CD8-positive, alpha-beta memory T cell (primary cell): ENCODE measurements around the gene XPR1. TPM values are rescaled to one million over a fixed set of nuclear protein-coding genes. Genes with fewer than 3 reads are reported as not detected.

ENCODE experiments used
- CTCF ChIA-PET: fragments of 350-600 bp; sonication (Branson Sonifier 250); formaldehyde crosslinking; loops from one replicate; lab custom pipeline; 2021; ENCODE audit warnings: antibody characterized with exemption; lab: Charles Lee
- POLR2A ChIA-PET: fragments of 350-600 bp; sonication (Branson Sonifier 250); formaldehyde crosslinking; loops from one replicate; lab custom pipeline; 2021; ENCODE audit warnings: antibody characterized with exemption; lab: Charles Lee
- DNase-seq, 5 donors: peaks; one replicate each; pipeline versions ENCODE4 v3.0.0 to v3.0.0-alpha.2; 2020 to 2022; ENCODE audit warnings: mixed read lengths in 1 of 5
- H3K27ac ChIP-seq: one replicate; pipeline ENCODE4 v1.7.0; 2013; ENCODE audit warnings: low read depth, mild to moderate bottlenecking, low read length, moderate library complexity
- H3K27me3 ChIP-seq: 2 replicates; pipeline ENCODE4 v1.7.0; 2013; ENCODE audit warnings: low read length, mild to moderate bottlenecking; ENCODE audit not compliant: insufficient read depth, poor library complexity, severe bottlenecking
- H3K36me3 ChIP-seq: 2 replicates; pipeline ENCODE4 v1.7.0; 2013; ENCODE audit warnings: mild to moderate bottlenecking, low read length, moderate library complexity; ENCODE audit not compliant: insufficient read depth
- H3K4me1 ChIP-seq: 2 replicates; pipeline ENCODE4 v1.7.0; 2013; ENCODE audit warnings: mild to moderate bottlenecking, low read length, moderate library complexity; ENCODE audit not compliant: insufficient read depth
- H3K4me3 ChIP-seq: 2 replicates; pipeline ENCODE4 v1.7.0; 2013; ENCODE audit warnings: mild to moderate bottlenecking, low read length
- H3K9me3 ChIP-seq: 2 replicates; pipeline ENCODE4 v1.7.0; 2013; ENCODE audit warnings: mild to moderate bottlenecking, low read length
- H3K27ac Mint-ChIP-seq, 8 donors: one replicate each; pipeline ENCODE4 v1.8.0; 2020 to 2021; ENCODE audit warnings: mixed read lengths in 8 of 8, mild to moderate bottlenecking in 6 of 8, inconsistent platforms in 3 of 8, moderate library complexity in 3 of 8
- H3K27me3 Mint-ChIP-seq, 2 donors: one replicate each; pipeline ENCODE4 v1.8.0; 2020 to 2021; ENCODE audit warnings: mixed read lengths in 2 of 2, mild to moderate bottlenecking in 1 of 2, moderate library complexity in 1 of 2
- H3K36me3 Mint-ChIP-seq, 3 donors: one replicate each; pipeline ENCODE4 v1.8.0; 2020 to 2021; ENCODE audit warnings: mixed read lengths in 3 of 3, inconsistent platforms in 1 of 3, mild to moderate bottlenecking in 1 of 3
- H3K4me1 Mint-ChIP-seq, 3 donors: one replicate each; pipeline ENCODE4 v1.8.0; 2020 to 2021; ENCODE audit warnings: mixed read lengths in 3 of 3, inconsistent platforms in 1 of 3, mild to moderate bottlenecking in 1 of 3
- H3K4me3 Mint-ChIP-seq, 7 donors: one replicate each; pipeline ENCODE4 v1.8.0; 2020 to 2021; ENCODE audit warnings: mixed read lengths in 7 of 7, mild to moderate bottlenecking in 6 of 7, moderate library complexity in 4 of 7, inconsistent platforms in 2 of 7
- H3K9me3 Mint-ChIP-seq, 5 donors: one replicate each; pipeline ENCODE4 v1.8.0; 2020 to 2022; ENCODE audit warnings: mixed read lengths in 5 of 5, mild to moderate bottlenecking in 3 of 5, moderate library complexity in 2 of 5, inconsistent platforms in 1 of 5
- polyA plus RNA-seq: library from polyadenylated mRNA; unstranded; fragments of 300-500 nt; fragmentation: Illumina TruSeq; gene quantifications from one replicate; pipeline ENCODE4 v1.2.3, GENCODE V29; 2021
- total RNA-seq, 2 experiments: library from RNA; stranded (reverse); gene quantifications; one replicate each; pipeline ENCODE4 v1.2.3, GENCODE V29; 2021

The XPR1 gene
- total and polyA plus RNA-seq, 3 experiments from 2014 or later, result 7.6 to 23.2 (median 20.8) TPM

DNA sequence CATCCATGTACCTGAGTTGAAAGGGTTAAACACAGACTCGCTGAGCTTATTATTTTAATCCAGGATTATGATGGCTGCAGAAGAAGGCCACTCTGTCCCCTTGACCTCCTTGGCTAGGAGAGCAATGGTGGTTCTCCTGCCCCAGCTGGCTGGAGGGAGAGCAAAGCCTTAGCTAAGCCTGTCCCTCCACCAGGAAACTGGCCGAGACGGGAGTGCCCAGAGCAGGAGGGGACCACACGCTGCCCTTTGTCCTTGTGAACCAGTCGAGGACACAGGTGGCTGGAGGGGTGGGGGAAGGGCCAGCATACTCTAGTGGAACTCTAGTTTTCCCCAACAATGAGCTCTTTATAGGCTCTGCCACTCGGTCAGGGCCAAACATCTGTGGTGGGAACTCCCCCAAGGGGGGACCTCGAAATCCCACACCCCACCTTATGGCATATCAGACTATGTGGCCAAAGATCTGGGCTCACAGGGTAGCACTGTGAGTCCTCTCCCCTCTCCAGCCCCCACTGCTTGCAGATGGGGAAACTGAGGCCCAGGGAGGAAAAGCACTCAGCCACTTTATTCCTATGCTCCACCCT is 293.7 kb downstream of the XPR1 start:
- Mint-ChIP-seq H3K4me3 (no peak overlapping the region), H3K9me3 (no peaks in the 10 kb centered on the region), H3K27me3 (peaks cover 5 to 8% of the 10 kb centered on the region in 2 donors), H3K36me3 (no peaks in the 10 kb centered on the region), H3K4me1 (peaks cover 0 to 2% (median 0%) of the 10 kb centered on the region in 3 donors), H3K27ac (no peak overlapping the region)
- no peak overlapping the region for H3K27ac ChIP-seq
- H3K36me3 ChIP-seq, result no peaks in the 10 kb centered on the region
- ChIA-PET CTCF (no interaction called here), POLR2A (no interaction called here)
- no peaks in the 10 kb centered on the region for H3K4me1 ChIP-seq
- H3K4me3 ChIP-seq, result no peak overlapping the region
- no peaks in the 10 kb centered on the region for H3K27me3 ChIP-seq
- H3K9me3 ChIP-seq, result no peaks in the 10 kb centered on the region
- no peak for DNase-seq

DNA sequence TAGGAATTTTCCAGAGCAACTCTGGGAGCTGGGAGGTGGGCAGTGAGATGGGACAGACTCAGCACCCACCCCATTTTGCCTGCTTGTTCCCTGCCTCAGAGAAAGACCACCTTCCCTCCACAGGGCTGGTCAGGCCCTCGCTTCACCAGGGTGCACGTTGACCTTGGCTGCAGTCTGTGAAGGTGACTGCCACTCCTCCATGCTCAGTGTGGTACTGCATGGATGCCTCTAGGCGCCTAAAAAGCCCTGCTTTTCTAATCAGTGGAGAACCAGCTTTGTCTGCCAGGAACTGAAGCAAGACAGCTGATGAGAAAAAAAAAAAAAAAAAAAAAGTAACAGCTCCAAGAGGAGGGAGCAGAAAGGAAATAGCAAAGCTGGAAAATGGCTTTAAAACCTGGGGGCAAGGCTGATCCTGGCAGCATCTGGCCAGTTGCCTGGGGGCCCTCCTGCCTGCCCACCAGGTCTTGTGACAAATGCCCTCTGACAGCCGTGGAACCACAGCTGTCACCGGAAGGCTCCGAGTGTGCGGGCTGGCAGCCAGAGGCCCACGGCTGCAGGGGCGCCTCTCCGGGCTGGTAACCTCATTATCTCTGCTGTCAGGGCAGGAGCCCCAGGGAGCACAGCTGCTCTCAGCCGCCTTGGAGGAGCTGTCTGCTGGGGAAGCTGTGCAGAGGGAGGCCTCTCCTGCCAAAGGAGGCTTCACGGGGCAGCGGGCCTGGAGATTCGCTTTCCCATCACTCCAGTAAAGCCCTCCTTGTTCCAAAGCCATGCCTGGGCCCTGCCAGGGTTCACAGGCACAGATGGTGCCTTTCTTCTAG is 294.6 kb downstream of the XPR1 start:
- H3K36me3 Mint-ChIP-seq, result no peaks in the 10 kb centered on the region
- H3K36me3 ChIP-seq, result no peaks in the 10 kb centered on the region
- ChIA-PET POLR2A (no interaction called here), CTCF (no interaction called here)
- peaks cover 0 to 2% (median 0%) of the 10 kb centered on the region in 3 donors for H3K4me1 Mint-ChIP-seq
- H3K27me3 ChIP-seq, result no peaks in the 10 kb centered on the region
- no peak for DNase-seq
- no peaks in the 10 kb centered on the region for H3K9me3 Mint-ChIP-seq
- peaks cover 8% of the 10 kb centered on the region in 2 donors for H3K27me3 Mint-ChIP-seq
- H3K4me3 ChIP-seq, result no peak overlapping the region
- H3K9me3 ChIP-seq, result no peaks in the 10 kb centered on the region
- H3K4me3 Mint-ChIP-seq, result no peak overlapping the region
- peak overlapping the region in 1 of 8 donors; percentile 29 for H3K27ac Mint-ChIP-seq
- no peak overlapping the region for H3K27ac ChIP-seq
- H3K4me1 ChIP-seq, result no peaks in the 10 kb centered on the region

GRCh38 chr1:180927348-180927747 is 295.5 kb downstream of the XPR1 start:
- H3K9me3 Mint-ChIP-seq, result no peaks in the 10 kb centered on the region
- no peak for DNase-seq
- H3K27ac Mint-ChIP-seq, result no peak overlapping the region
- Histone ChIP-seq H3K36me3 (no peaks in the 10 kb centered on the region), H3K9me3 (no peaks in the 10 kb centered on the region), H3K4me1 (no peaks in the 10 kb centered on the region), H3K27me3 (no peaks in the 10 kb centered on the region), H3K4me3 (no peak overlapping the region), H3K27ac (no peak overlapping the region)
- POLR2A ChIA-PET, result no interaction called here
- CTCF ChIA-PET, result no interaction called here
- H3K4me3 Mint-ChIP-seq, result no peak overlapping the region
- H3K36me3 Mint-ChIP-seq, result no peaks in the 10 kb centered on the region
- H3K4me1 Mint-ChIP-seq, result peaks cover 0 to 2% (median 0%) of the 10 kb centered on the region in 3 donors
- peaks cover 8% of the 10 kb centered on the region in 2 donors for H3K27me3 Mint-ChIP-seq

GRCh38 chr1:180927841-180928240 is 296.0 kb downstream of the XPR1 start:
- no peak for DNase-seq
- ChIA-PET CTCF (no interaction called here), POLR2A (no interaction called here)
- Mint-ChIP-seq H3K27me3 (peaks cover 8% of the 10 kb centered on the region in 2 donors), H3K4me1 (peaks cover 0 to 2% (median 0%) of the 10 kb centered on the region in 3 donors), H3K4me3 (no peak overlapping the region), H3K27ac (no peak overlapping the region), H3K36me3 (no peaks in the 10 kb centered on the region), H3K9me3 (no peaks in the 10 kb centered on the region)
- H3K27me3 ChIP-seq, result no peaks in the 10 kb centered on the region
- no peak overlapping the region for H3K4me3 ChIP-seq
- no peaks in the 10 kb centered on the region for H3K9me3 ChIP-seq
- H3K36me3 ChIP-seq, result no peaks in the 10 kb centered on the region
- H3K27ac ChIP-seq, result no peak overlapping the region
- no peaks in the 10 kb centered on the region for H3K4me1 ChIP-seq

- no peaks in the 10 kb centered on the region for H3K27me3 ChIP-seq
- H3K9me3 ChIP-seq, result no peaks in the 10 kb centered on the region
- CTCF ChIA-PET, result no interaction called here
- H3K4me1 Mint-ChIP-seq, result peaks cover 0 to 2% (median 0%) of the 10 kb centered on the region in 3 donors
- no peaks in the 10 kb centered on the region for H3K4me1 ChIP-seq
- no peak overlapping the region for H3K27ac Mint-ChIP-seq
- H3K36me3 ChIP-seq, result no peaks in the 10 kb centered on the region
- H3K36me3 Mint-ChIP-seq, result peaks cover 0 to 3% (median 0%) of the 10 kb centered on the region in 3 donors
- H3K4me3 Mint-ChIP-seq, result no peak overlapping the region
- H3K27me3 Mint-ChIP-seq, result peaks cover 8 to 11% of the 10 kb centered on the region in 2 donors
- no peak overlapping the region for H3K27ac ChIP-seq
- DNase-seq, result no peak
- H3K9me3 Mint-ChIP-seq, result no peaks in the 10 kb centered on the region
- H3K4me3 ChIP-seq, result no peak overlapping the region
- POLR2A ChIA-PET, result no interaction called here
Observed at GRCh38 chr1:180928331-180929230, 296.8 kb downstream of the XPR1 start.

DNA sequence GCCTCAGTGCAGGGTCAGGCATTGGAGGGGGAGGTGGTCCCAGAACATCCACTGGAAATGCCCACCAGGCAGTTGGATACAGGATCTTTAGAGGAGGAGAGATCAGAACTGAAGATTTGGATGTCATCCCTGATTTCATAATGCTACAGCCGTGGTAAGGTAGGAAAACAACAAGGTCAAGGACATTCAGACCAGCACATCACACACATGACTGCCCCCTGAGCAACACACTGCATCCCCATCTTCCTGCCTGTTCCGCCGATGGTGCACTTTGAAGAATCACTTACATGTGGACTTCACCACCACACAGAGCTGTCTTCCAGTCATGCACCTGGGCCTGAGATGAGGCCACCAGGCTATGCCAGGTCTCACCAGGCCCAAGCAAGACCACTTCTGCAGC is 297.6 kb downstream of the XPR1 start:
- DNase-seq, result no peak
- H3K27me3 Mint-ChIP-seq, result peaks cover 4 to 7% of the 10 kb centered on the region in 2 donors
- peaks cover 0 to 3% (median 0%) of the 10 kb centered on the region in 3 donors for H3K36me3 Mint-ChIP-seq

DNA sequence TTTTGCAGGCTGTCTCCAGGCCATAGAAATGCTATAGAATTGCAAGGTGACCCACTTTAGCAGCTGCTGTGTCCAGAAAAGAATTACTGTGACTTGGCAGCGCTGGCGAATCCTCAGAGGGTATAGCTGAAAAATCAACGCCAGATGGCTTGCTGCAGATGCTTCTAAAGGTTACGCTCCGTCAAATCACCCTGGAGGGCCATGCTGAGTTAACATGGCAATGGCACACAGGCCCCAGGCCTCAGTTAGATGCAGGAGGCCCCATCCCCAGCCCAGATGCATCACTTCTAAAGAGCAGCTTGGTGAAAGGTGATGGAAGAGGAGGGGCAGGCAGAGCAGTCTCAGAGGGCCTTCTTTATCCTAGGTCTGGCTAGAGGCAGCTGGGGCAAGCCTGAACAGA is 298.9 kb downstream of the XPR1 start:
- H3K36me3 ChIP-seq, result no peaks in the 10 kb centered on the region
- ChIA-PET POLR2A (no interaction called here), CTCF (no interaction called here)
- Mint-ChIP-seq H3K36me3 (peaks cover 0 to 3% (median 0%) of the 10 kb centered on the region in 3 donors), H3K4me3 (no peak overlapping the region), H3K27me3 (peaks cover 3 to 7% of the 10 kb centered on the region in 2 donors), H3K9me3 (no peaks in the 10 kb centered on the region), H3K27ac (peak overlapping the region in 1 of 8 donors; percentile 9), H3K4me1 (peaks cover 2 to 4% (median 4%) of the 10 kb centered on the region in 3 donors)
- H3K27ac ChIP-seq, result no peak overlapping the region
- H3K4me3 ChIP-seq, result no peak overlapping the region
- DNase-seq, result no peak
- H3K9me3 ChIP-seq, result no peaks in the 10 kb centered on the region
- H3K4me1 ChIP-seq, result no peaks in the 10 kb centered on the region
- H3K27me3 ChIP-seq, result no peaks in the 10 kb centered on the region

More for the DNA sequence above, 297.6 kb downstream of the XPR1 start:
- no peaks in the 10 kb centered on the region for H3K4me1 ChIP-seq
- H3K4me3 ChIP-seq, result no peak overlapping the region
- no peak overlapping the region for H3K27ac ChIP-seq
- Mint-ChIP-seq H3K9me3 (no peaks in the 10 kb centered on the region), H3K27ac (peak overlapping the region in 1 of 8 donors; percentile 14), H3K4me1 (peaks cover under 1 to 2% (median under 1%) of the 10 kb centered on the region in 3 donors), H3K4me3 (no peak overlapping the region)
- H3K27me3 ChIP-seq, result no peaks in the 10 kb centered on the region
- no peaks in the 10 kb centered on the region for H3K9me3 ChIP-seq
- CTCF ChIA-PET, result no interaction called here
- H3K36me3 ChIP-seq, result no peaks in the 10 kb centered on the region
- POLR2A ChIA-PET, result no interaction called here
